H1 (cell line): ENCODE results near the gene VMP1. TPM values are rescaled to one million over a fixed set of nuclear protein-coding genes. Genes with fewer than 3 reads are reported as not detected.

ENCODE experiments used
- CTCF ChIA-PET: fragments of 300-600 bp; sonication (Branson Sonifier 250); formaldehyde crosslinking; loops from one replicate; lab custom pipeline; 2021; ENCODE audit not compliant: partially characterized antibody; lab: Charles Lee
- POLR2A ChIA-PET: fragments of 300-600 bp; sonication (Branson Sonifier 250); formaldehyde crosslinking; loops from one replicate; lab custom pipeline; 2021; ENCODE audit warnings: inconsistent platforms; ENCODE audit not compliant: partially characterized antibody; lab: Charles Lee
- DNase-seq, 2 experiments: peaks; one replicate each; pipeline versions ENCODE4 v3.0.0 to v3.0.0-alpha.2; 2010 to 2022; ENCODE audit warnings: low spot score in 2 of 2, low read depth in 1 of 2, mixed read lengths in 1 of 2
- FAIRE-seq: peaks from 2 replicates; lab custom pipeline; 2011; peaks lifted over from hg19 to GRCh38; lab: Jason Lieb, UNC
- H2AFZ ChIP-seq: 2 replicates; pipeline ENCODE4 v1.8.1; 2012; ENCODE audit warnings: low read length, inconsistent platforms
- H2AK5ac ChIP-seq: 2 replicates; pipeline ENCODE4 v1.6.1; 2013; ENCODE audit warnings: low read depth, low read length
- H2BK120ac ChIP-seq: replicated peaks from 2 replicates; pipeline ENCODE3; 2013; ENCODE audit warnings: low read depth, low read length, inconsistent platforms
- H2BK12ac ChIP-seq: 2 replicates; pipeline ENCODE4 v1.6.1; 2013; ENCODE audit warnings: low read depth, low read length
- H2BK15ac ChIP-seq: 2 replicates; pipeline ENCODE4 v1.6.1; 2013; ENCODE audit warnings: low read length
- H2BK20ac ChIP-seq: 2 replicates; pipeline ENCODE4 v1.6.1; 2013; ENCODE audit warnings: low read length
- H2BK5ac ChIP-seq: 2 replicates; pipeline ENCODE4 v1.6.1; 2013; ENCODE audit warnings: low read depth, low read length
- H3K14ac ChIP-seq: 2 replicates; pipeline ENCODE4 v1.6.1; 2013; ENCODE audit warnings: inconsistent platforms; ENCODE audit not compliant: insufficient read length
- H3K18ac ChIP-seq: 2 replicates; pipeline ENCODE4 v1.6.1; 2013; ENCODE audit warnings: low read length; ENCODE audit errors: extremely low read depth
- H3K23ac ChIP-seq: 2 replicates; pipeline ENCODE4 v1.6.1; 2013; ENCODE audit warnings: inconsistent platforms; ENCODE audit not compliant: insufficient read length
- H3K23me2 ChIP-seq: 2 replicates; pipeline ENCODE4 v1.6.1; 2013; ENCODE audit warnings: low read depth, low read length
- H3K27ac ChIP-seq: 2 replicates; pipeline ENCODE4 v1.6.1; 2011; ENCODE audit warnings: low read depth, low read length, inconsistent platforms
- H3K27me3 ChIP-seq, 4 experiments: replicated peaks in 1 of 4; 1 replicate in 1 of 4; 2 replicates in 3 of 4; pipeline versions ENCODE4 v1.6.1 to v1.8.1; 2011 to 2013; ENCODE audit warnings: low read length in 3 of 4, mild to moderate bottlenecking in 3 of 4, inconsistent platforms in 2 of 4, mixed read lengths in 2 of 4, moderate library complexity in 1 of 4; ENCODE audit not compliant: control insufficient read depth in 3 of 4, insufficient read depth in 3 of 4; ENCODE audit errors: extremely low read depth in 1 of 4
- H3K36me3 ChIP-seq, 4 experiments: 2 replicates each; pipeline versions ENCODE4 v1.6.1 to v1.8.1; 2011 to 2013; ENCODE audit warnings: mild to moderate bottlenecking in 4 of 4, low read length in 3 of 4, moderate library complexity in 2 of 4, control low read depth in 1 of 4, inconsistent platforms in 1 of 4; ENCODE audit not compliant: insufficient read depth in 4 of 4, control insufficient read depth in 2 of 4
- H3K4ac ChIP-seq: replicated peaks from 2 replicates; pipeline ENCODE3; 2013; ENCODE audit warnings: low read length, low read depth, mixed read lengths, inconsistent platforms; ENCODE audit not compliant: insufficient read length
- H3K4me1 ChIP-seq, 4 experiments: replicated peaks in 1 of 4; 1 replicate in 1 of 4; 2 replicates in 3 of 4; pipeline versions ENCODE4 v1.6.1 to v1.8.1; 2011 to 2013; ENCODE audit warnings: low read length in 3 of 4, inconsistent platforms in 2 of 4, mixed read lengths in 1 of 4; ENCODE audit not compliant: insufficient read depth in 4 of 4, control insufficient read depth in 3 of 4
- H3K4me2 ChIP-seq, 2 experiments: 2 replicates each; pipeline versions ENCODE4 v1.6.1 to v1.8.1; 2011 to 2013; ENCODE audit warnings: low read depth in 2 of 2, low read length in 2 of 2, control low read depth in 1 of 2, inconsistent platforms in 1 of 2, mild to moderate bottlenecking in 1 of 2; ENCODE audit not compliant: insufficient read depth in 1 of 2
- H3K4me3 ChIP-seq, 4 experiments: fragments of 200-600, 300-600 bp in 1 of 4; sonication (generic), shearing (Covaris generic), sonication (Bioruptor Twin) in 1 of 4; 2 replicates each; pipeline versions ENCODE4 v1.5.1 to v1.8.1; 2011 to 2016; ENCODE audit warnings: low read length in 4 of 4, low read depth in 3 of 4, control low read depth in 2 of 4, inconsistent platforms in 2 of 4, mild to moderate bottlenecking in 2 of 4, mixed read lengths in 1 of 4, moderate library complexity in 1 of 4; ENCODE audit not compliant: insufficient read depth in 2 of 4; ENCODE audit errors: extremely low read depth in 1 of 4
- H3K56ac ChIP-seq: replicated peaks from 2 replicates; pipeline ENCODE3; 2013; ENCODE audit warnings: low read depth, mild to moderate bottlenecking, mixed read lengths, low read length, inconsistent platforms; ENCODE audit not compliant: insufficient read length
- H3K79me1 ChIP-seq: 2 replicates; pipeline ENCODE4 v1.6.1; 2013; ENCODE audit warnings: low read depth, low read length, control low read depth
- H3K79me2 ChIP-seq, 2 experiments: 2 replicates each; pipeline versions ENCODE4 v1.6.1 to v1.8.1; 2012 to 2013; ENCODE audit warnings: low read length in 2 of 2, mild to moderate bottlenecking in 2 of 2, inconsistent platforms in 1 of 2; ENCODE audit not compliant: insufficient read depth in 2 of 2, control insufficient read depth in 1 of 2
- H3K9ac ChIP-seq, 4 experiments: replicated peaks in 1 of 4; 1 replicate in 1 of 4; 2 replicates in 3 of 4; pipeline versions ENCODE4 v1.6.1 to v1.8.1; 2011 to 2013; ENCODE audit warnings: low read depth in 3 of 4, low read length in 3 of 4, control low read depth in 2 of 4, mild to moderate bottlenecking in 2 of 4, moderate library complexity in 2 of 4, inconsistent platforms in 1 of 4; ENCODE audit errors: extremely low read depth in 1 of 4
- H3K9me3 ChIP-seq, 2 experiments: 2 replicates each; pipeline versions ENCODE4 v1.6.1 to v1.8.1; 2012 to 2013; ENCODE audit warnings: mild to moderate bottlenecking in 2 of 2, moderate library complexity in 2 of 2, control low read depth in 1 of 2, inconsistent platforms in 1 of 2, low read depth in 1 of 2, low read length in 1 of 2, mixed read lengths in 1 of 2; ENCODE audit not compliant: insufficient read depth in 2 of 2
- H4K20me1 ChIP-seq, 2 experiments: replicated peaks in 1 of 2; 2 replicates each; pipeline versions ENCODE3 to v1.8.1; 2011 to 2013; ENCODE audit warnings: inconsistent platforms in 2 of 2, low read length in 2 of 2, mild to moderate bottlenecking in 1 of 2; ENCODE audit not compliant: insufficient read depth in 2 of 2, control insufficient read depth in 1 of 2
- H4K5ac ChIP-seq: 2 replicates; pipeline ENCODE4 v1.6.1; 2013; ENCODE audit warnings: low read length, low read depth, mixed read lengths, inconsistent platforms; ENCODE audit not compliant: insufficient read length
- H4K8ac ChIP-seq: 2 replicates; pipeline ENCODE4 v1.8.0; 2013; ENCODE audit warnings: mild to moderate bottlenecking, moderate library complexity, low read length, inconsistent platforms; ENCODE audit not compliant: insufficient read depth; ENCODE audit errors: extremely low read depth
- H4K91ac ChIP-seq: replicated peaks from 2 replicates; pipeline ENCODE3; 2013; ENCODE audit warnings: low read length, mixed read lengths, inconsistent platforms; ENCODE audit not compliant: insufficient read length
- CHD1 ChIP-seq: IDR thresholded peaks from 2 replicates; pipeline ENCODE4 v1.6.1; 2012; ENCODE audit warnings: low read depth, low read length, improper control_type of control experiment
- CHD2 ChIP-seq: IDR thresholded peaks from 2 replicates; pipeline ENCODE4 v1.6.1; 2012; ENCODE audit warnings: low read length, improper control_type of control experiment
- GTF2F1 ChIP-seq: IDR thresholded peaks from 2 replicates; pipeline ENCODE4 v1.6.1; 2012; ENCODE audit warnings: low read depth, low read length, improper control_type of control experiment, borderline replicate concordance
- HDAC2 ChIP-seq, 2 experiments: fragments of 300-600 bp in 1 of 2; sonication (generic) in 1 of 2; IDR thresholded peaks; 2 replicates each; pipeline ENCODE4 v1.6.1; 2011 to 2012; ENCODE audit warnings: low read depth in 2 of 2, low read length in 2 of 2, mild to moderate bottlenecking in 2 of 2, moderate library complexity in 2 of 2, borderline replicate concordance in 1 of 2, inconsistent platforms in 1 of 2
- KDM5A ChIP-seq: fragments of 200-600 bp; IDR thresholded peaks from 2 replicates; pipeline ENCODE4 v1.7.1; 2012; ENCODE audit warnings: mild to moderate bottlenecking, low read length, inconsistent platforms, mixed read lengths
- RAD21 ChIP-seq, 2 experiments: IDR thresholded peaks in 1 of 2; conservative IDR thresholded peaks in 1 of 2; 2 replicates each; pipeline ENCODE4 v1.6.1; 2011; ENCODE audit warnings: low read depth in 2 of 2, low read length in 2 of 2, improper control_type of control experiment in 1 of 2, inconsistent platforms in 1 of 2, mild to moderate bottlenecking in 1 of 2, moderate library complexity in 1 of 2
- SAP30 ChIP-seq: fragments of 300-600 bp; sonication (generic); IDR thresholded peaks from 2 replicates; pipeline ENCODE4 v1.7.1; 2012; ENCODE audit warnings: low read length, moderate library complexity, mild to moderate bottlenecking, inconsistent platforms; ENCODE audit not compliant: insufficient read depth, insufficient replicate concordance
- SRF ChIP-seq: IDR thresholded peaks from 2 replicates; pipeline ENCODE4 v1.6.1; 2011; ENCODE audit warnings: mild to moderate bottlenecking, low read depth, low read length, moderate library complexity
- WGBS, 2 experiments: shearing (Covaris generic) in 1 of 2; methylation state at CpG; one replicate each; pipeline versions ENCODE4 v1.1.6 to v1.1.7; 2013 to 2015; ENCODE audit warnings: low lambda C conversion rate in 2 of 2, mixed read lengths in 2 of 2, inconsistent platforms in 1 of 2, low coverage in 1 of 2, missing lambda C conversion rate in 1 of 2; ENCODE audit not compliant: insufficient replicate concordance in 2 of 2, insufficient coverage in 1 of 2, insufficient read length in 1 of 2; ENCODE audit errors: extremely low coverage in 1 of 2, missing lambda C conversion rate in 1 of 2; 5-methylcytosine and 5-hydroxymethylcytosine counted together
- polyA plus RNA-seq, 7 experiments: library from polyadenylated mRNA; depleted of rRNA in 3 of 7; stranded (reverse) in 5 of 7; unstranded in 2 of 7; fragments of >200 nt in 5 of 7; fragments of 200-250 nt in 2 of 7; gene quantifications; 1 replicate in 5 of 7; 2 replicates in 1 of 7; 4 replicates in 1 of 7; pipeline versions ENCODE4 v1.2.1 to v1.2.3, GENCODE V29; 2011 to 2013; ENCODE audit warnings: missing spikeins in 2 of 7, mixed read lengths in 2 of 7
- total RNA-seq: library from RNA; stranded (reverse); fragmentation: NEBNext Ultra II Directional; extraction: Animal tissue kit (Norgen Biotek cat#: 25700); gene quantifications from 2 replicates; pipeline ENCODE4 v1.2.1, GENCODE V29; 2021
- TF ChIP-seq, protein P1 (sequence below), 3 experiments: IDR thresholded peaks; 1 replicate in 2 of 3; 2 replicates in 1 of 3; pipeline versions ENCODE4 v1.5.1 to v1.6.1; 2011; ENCODE audit warnings: low read length in 3 of 3, mild to moderate bottlenecking in 3 of 3, inconsistent platforms in 2 of 3, low read depth in 1 of 3, moderate library complexity in 1 of 3; ENCODE audit not compliant: insufficient read depth in 1 of 3; ENCODE audit errors: control extremely low read depth in 1 of 3
- TF ChIP-seq, protein P2 (sequence below): IDR thresholded peaks from 2 replicates; pipeline ENCODE4 v1.6.1; 2011; ENCODE audit warnings: low read depth, mild to moderate bottlenecking, low read length; ENCODE audit not compliant: insufficient read depth

The VMP1 gene
- total and polyA plus RNA-seq, 2 of the 8 experiments (the other 6 are each of a cell fraction or from before 2014, with no cell fraction given) = 45.0 to 92.7 TPM

DNA sequence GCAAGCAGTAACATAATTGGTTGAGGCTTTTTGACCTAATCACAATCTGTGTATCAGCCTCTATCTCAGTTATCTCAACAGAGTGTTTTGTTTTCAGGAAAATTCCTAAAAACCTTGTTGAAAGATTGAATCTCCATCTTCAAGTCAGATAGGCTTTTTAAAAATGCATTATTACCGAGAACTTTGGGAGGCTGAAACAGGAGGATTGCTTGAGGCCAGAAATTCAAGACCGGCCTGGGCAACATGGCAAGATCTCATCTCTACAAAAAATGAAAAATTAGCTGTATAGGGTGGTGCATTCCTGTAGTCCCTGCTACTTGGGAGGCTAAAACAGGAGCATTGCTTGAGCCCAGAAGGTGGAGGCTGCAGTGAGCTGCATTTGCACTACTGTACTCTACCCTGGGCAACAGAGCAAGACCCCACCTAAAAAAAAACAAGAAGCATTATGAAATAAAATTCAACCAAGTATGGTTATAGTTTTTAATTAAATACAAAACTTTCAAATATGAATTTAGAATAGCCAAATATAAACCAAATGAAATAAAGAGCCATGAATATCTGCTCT lies 68.4 kb downstream of the VMP1 start:
- Histone ChIP-seq H3K36me3 (peaks cover 0 to 9% (median under 1%) of the 10 kb centered on the region in 4 experiments; a peak in 4 of 8 replicates), H3K4ac (no peak overlapping the region), H3K9me3 (no peaks in the 10 kb centered on the region), H2BK12ac (no peak overlapping the region), H2AK5ac (no peak overlapping the region), H2BK5ac (no peak overlapping the region), H3K27me3 (no peaks in the 10 kb centered on the region), H3K27ac (no peak overlapping the region), H3K9ac (no peak overlapping the region), H4K8ac (no peak overlapping the region), H3K56ac (no peak overlapping the region), H2BK15ac (no peak overlapping the region), H3K79me2 (no peaks in the 10 kb centered on the region), H3K23ac (no peak overlapping the region), H4K5ac (no peak overlapping the region), H3K4me1 (no peaks in the 10 kb centered on the region), H4K20me1 (no peaks in the 10 kb centered on the region), H4K91ac (no peak overlapping the region), H3K18ac (no peak overlapping the region), H2AFZ (no peak overlapping the region), H3K79me1 (no peaks in the 10 kb centered on the region), H3K4me2 (no peak overlapping the region), H2BK120ac (no peak overlapping the region), H3K23me2 (no peaks in the 10 kb centered on the region), H3K14ac (no peak overlapping the region), H2BK20ac (no peak overlapping the region), H3K4me3 (no peak overlapping the region)
- FAIRE-seq = no peak
- ChIA-PET CTCF (no interaction called here), POLR2A (no interaction called here)
- no peak for DNase-seq
- 95% methylated on average over 2 of the region's 2 CpGs; no CpG with 5 or more reads in 1 of the 2 experiments for WGBS, 2 experiments
- TF ChIP-seq HDAC2 (IDR thresholded peaks at IDR 0.05; ENCODE audit: borderline replicate concordance in 1 of 2, low read depth in 2 of 2, low read length in 2 of 2) (no peak), CHD2 (no peak), KDM5A (no peak), RAD21 (IDR thresholded peaks at IDR 0.05 in 1 of 2, conservative IDR thresholded peaks at IDR 0.05 in 1 of 2; ENCODE audit: low read depth in 2 of 2, low read length in 2 of 2) (no peak), SAP30 (no peak), CHD1 (no peak), GTF2F1 (no peak), SRF (no peak)
- TF ChIP-seq, protein P1, sequence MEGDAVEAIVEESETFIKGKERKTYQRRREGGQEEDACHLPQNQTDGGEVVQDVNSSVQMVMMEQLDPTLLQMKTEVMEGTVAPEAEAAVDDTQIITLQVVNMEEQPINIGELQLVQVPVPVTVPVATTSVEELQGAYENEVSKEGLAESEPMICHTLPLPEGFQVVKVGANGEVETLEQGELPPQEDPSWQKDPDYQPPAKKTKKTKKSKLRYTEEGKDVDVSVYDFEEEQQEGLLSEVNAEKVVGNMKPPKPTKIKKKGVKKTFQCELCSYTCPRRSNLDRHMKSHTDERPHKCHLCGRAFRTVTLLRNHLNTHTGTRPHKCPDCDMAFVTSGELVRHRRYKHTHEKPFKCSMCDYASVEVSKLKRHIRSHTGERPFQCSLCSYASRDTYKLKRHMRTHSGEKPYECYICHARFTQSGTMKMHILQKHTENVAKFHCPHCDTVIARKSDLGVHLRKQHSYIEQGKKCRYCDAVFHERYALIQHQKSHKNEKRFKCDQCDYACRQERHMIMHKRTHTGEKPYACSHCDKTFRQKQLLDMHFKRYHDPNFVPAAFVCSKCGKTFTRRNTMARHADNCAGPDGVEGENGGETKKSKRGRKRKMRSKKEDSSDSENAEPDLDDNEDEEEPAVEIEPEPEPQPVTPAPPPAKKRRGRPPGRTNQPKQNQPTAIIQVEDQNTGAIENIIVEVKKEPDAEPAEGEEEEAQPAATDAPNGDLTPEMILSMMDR (IDR thresholded peaks at IDR 0.05; ENCODE audit: control extremely low read depth in 1 of 3, insufficient read depth in 1 of 3, low read depth in 1 of 3, low read length in 3 of 3) = no peak
- TF ChIP-seq, protein P2, sequence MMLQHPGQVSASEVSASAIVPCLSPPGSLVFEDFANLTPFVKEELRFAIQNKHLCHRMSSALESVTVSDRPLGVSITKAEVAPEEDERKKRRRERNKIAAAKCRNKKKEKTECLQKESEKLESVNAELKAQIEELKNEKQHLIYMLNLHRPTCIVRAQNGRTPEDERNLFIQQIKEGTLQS = no peak
